Measurements from ENCODE around the gene SLC50A1. TPM values are rescaled to one million over a fixed set of nuclear protein-coding genes. Genes with fewer than 3 reads are reported as not detected.
A peak's percentile ranks its signal among the peaks of the same experiment; 100 is the strongest.

SLC50A1 gene
- total RNA-seq, 1 experiment from 2014 or later, result 39.0 TPM

- Mint-ChIP-seq H3K4me3 (peak overlapping the region; percentile 96), H3K9me3 (no peaks in the 10 kb centered on the region), H3K27me3 (ENCODE audit: low read depth) (no peaks in the 10 kb centered on the region; the same call in 1 of the 2 replicates), H3K27ac (peak overlapping the region; percentile 92), H3K36me3 (peaks cover 24% of the 10 kb centered on the region), H3K4me1 (peaks cover 24% of the 10 kb centered on the region)
- ATAC-seq (peak; percentile 7), DNase-seq (ENCODE audit: low spot score) (peak; percentile 50)
- POLR2A ChIA-PET, result interaction anchor here (0.5 to 0.9 kb wide), 4 partner anchors 10 to 161 kb away, joined by 4 to 5 read pairs (median 4); no protein-coding TSS in a partner anchor
- TF ChIP-seq GABPB1 (CRISPR knock-in tag; IDR thresholded peaks at IDR 0.05) (0 out of 2 replicates have a peak, but pooled peaks have one; percentile 8), ZNF121 (CRISPR knock-in tag; IDR thresholded peaks at IDR 0.05) (no peak), NR2C2 (CRISPR knock-in tag; IDR thresholded peaks at IDR 0.05) (no peak), CREM (CRISPR knock-in tag; IDR thresholded peaks at IDR 0.05) (peak; percentile 12; the same call in 1 of the 2 replicates), CTCF (IDR thresholded peaks at IDR 0.05) (no peak)
- TF ChIP-seq, protein P1, sequence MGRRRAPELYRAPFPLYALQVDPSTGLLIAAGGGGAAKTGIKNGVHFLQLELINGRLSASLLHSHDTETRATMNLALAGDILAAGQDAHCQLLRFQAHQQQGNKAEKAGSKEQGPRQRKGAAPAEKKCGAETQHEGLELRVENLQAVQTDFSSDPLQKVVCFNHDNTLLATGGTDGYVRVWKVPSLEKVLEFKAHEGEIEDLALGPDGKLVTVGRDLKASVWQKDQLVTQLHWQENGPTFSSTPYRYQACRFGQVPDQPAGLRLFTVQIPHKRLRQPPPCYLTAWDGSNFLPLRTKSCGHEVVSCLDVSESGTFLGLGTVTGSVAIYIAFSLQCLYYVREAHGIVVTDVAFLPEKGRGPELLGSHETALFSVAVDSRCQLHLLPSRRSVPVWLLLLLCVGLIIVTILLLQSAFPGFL (CRISPR knock-in tag; IDR thresholded peaks at IDR 0.05; ENCODE audit: borderline replicate concordance), result no peak
- CTCF ChIA-PET, result interaction anchor here (1.0 to 4.5 kb wide), 8 partner anchors 10 to 117 kb away, joined by 3 to 66 read pairs (median 12); partner anchors contain the start of gene KRTCAP2
Measured at GRCh38 chr1:155134880-155135414, 705 bp upstream of the SLC50A1 start.

DNA sequence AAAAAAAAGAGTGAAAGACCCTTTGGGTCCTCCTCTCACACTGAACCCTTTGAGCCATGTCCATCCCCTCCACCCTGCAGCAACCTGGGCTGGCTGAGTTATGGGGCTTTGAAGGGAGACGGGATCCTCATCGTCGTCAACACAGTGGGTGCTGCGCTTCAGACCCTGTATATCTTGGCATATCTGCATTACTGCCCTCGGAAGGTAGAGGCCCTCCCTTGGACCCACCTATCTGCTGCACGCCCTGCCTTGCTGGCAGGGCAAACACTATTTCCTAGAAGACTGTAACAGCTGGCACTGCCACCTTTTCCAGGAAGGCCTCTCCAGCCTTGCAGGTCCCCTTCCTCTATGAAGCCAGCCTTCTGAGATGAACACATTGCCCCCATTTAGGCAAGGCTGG is 1.1 kb downstream of the SLC50A1 start:
- peak overlapping the region; percentile 79 for H3K27ac Mint-ChIP-seq

More for the DNA sequence above, 1.1 kb downstream of the SLC50A1 start:
- Mint-ChIP-seq H3K4me3 (peak overlapping the region; percentile 96), H3K9me3 (no peaks in the 10 kb centered on the region), H3K4me1 (peaks cover 15% of the 10 kb centered on the region), H3K27me3 (ENCODE audit: low read depth) (peaks cover 11% of the 10 kb centered on the region), H3K36me3 (peaks cover 17% of the 10 kb centered on the region)
- CTCF ChIA-PET, result interaction anchor here (1.2 to 4.5 kb wide), 7 partner anchors 9 to 75 kb away, joined by 3 to 66 read pairs (median 13); partner anchors contain the start of genes KRTCAP2 and TRIM46
- ATAC-seq (no peak), DNase-seq (ENCODE audit: low spot score) (no peak)
- no peak for TF ChIP-seq ZNF232 (CRISPR knock-in tag; IDR thresholded peaks at IDR 0.05)
- no peak for TF ChIP-seq HMGXB4 (CRISPR knock-in tag; IDR thresholded peaks at IDR 0.05)
- no peak for TF ChIP-seq ATF3 (CRISPR knock-in tag; conservative IDR thresholded peaks at IDR 0.05)
- no peak for TF ChIP-seq FOXJ3 (CRISPR knock-in tag; IDR thresholded peaks at IDR 0.05; ENCODE audit: borderline replicate concordance)
- no peak for TF ChIP-seq ESRRA (CRISPR knock-in tag; IDR thresholded peaks at IDR 0.05; ENCODE audit: borderline replicate concordance)
- TF ChIP-seq FOXK1 (CRISPR knock-in tag; IDR thresholded peaks at IDR 0.05), result no peak
- no peak for TF ChIP-seq GTF2I (CRISPR knock-in tag; conservative IDR thresholded peaks at IDR 0.05)
- TF ChIP-seq ETV6 (CRISPR knock-in tag; IDR thresholded peaks at IDR 0.05), result no peak
- TF ChIP-seq STAT6 (CRISPR knock-in tag; conservative IDR thresholded peaks at IDR 0.05; ENCODE audit: low read depth), result no peak
- no peak for TF ChIP-seq SP1 (CRISPR knock-in tag; conservative IDR thresholded peaks at IDR 0.05)
- TF ChIP-seq FOXP1 (CRISPR knock-in tag; IDR thresholded peaks at IDR 0.05; ENCODE audit: borderline replicate concordance), result no peak
- TF ChIP-seq TEAD1 (CRISPR knock-in tag; IDR thresholded peaks at IDR 0.05), result no peak
- TF ChIP-seq ERG (CRISPR knock-in tag; IDR thresholded peaks at IDR 0.05), result no peak
- TF ChIP-seq, protein P2, sequence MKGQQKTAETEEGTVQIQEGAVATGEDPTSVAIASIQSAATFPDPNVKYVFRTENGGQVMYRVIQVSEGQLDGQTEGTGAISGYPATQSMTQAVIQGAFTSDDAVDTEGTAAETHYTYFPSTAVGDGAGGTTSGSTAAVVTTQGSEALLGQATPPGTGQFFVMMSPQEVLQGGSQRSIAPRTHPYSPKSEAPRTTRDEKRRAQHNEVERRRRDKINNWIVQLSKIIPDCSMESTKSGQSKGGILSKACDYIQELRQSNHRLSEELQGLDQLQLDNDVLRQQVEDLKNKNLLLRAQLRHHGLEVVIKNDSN (CRISPR knock-in tag; IDR thresholded peaks at IDR 0.05), result no peak
- no peak for TF ChIP-seq NFYB (CRISPR knock-in tag; conservative IDR thresholded peaks at IDR 0.05; ENCODE audit: low read depth)
- no peak for TF ChIP-seq NR3C1 (CRISPR knock-in tag; conservative IDR thresholded peaks at IDR 0.05; ENCODE audit: low read depth)
- TF ChIP-seq E2F5 (CRISPR knock-in tag; IDR thresholded peaks at IDR 0.05), result no peak
- POLR2A ChIA-PET, result interaction anchor here (1.1 to 1.3 kb wide), 2 partner anchors 31 to 45 kb away, joined by 3 to 4 read pairs; no protein-coding TSS in a partner anchor

Data from WTC11 (cell line).